A549 (cell line): Measurements from ENCODE around the gene ABCG8.

Source experiments
- BCL3 ChIP-seq: fragments of >200 bp; sonication (Bioruptor Twin); formaldehyde crosslinking; IDR thresholded peaks from 3 replicates; pipeline ENCODE4 v1.6.1; 2016
- CEBPB ChIP-seq, 2 experiments: fragments of >200 bp in 1 of 2; sonication (Bioruptor Twin) in 1 of 2; formaldehyde crosslinking in 1 of 2; IDR thresholded peaks; 2 replicates each; pipeline ENCODE4 v1.6.1; 2012 to 2016
- CTCF ChIP-seq: fragments of >200 bp; sonication (Bioruptor Twin); formaldehyde crosslinking; IDR thresholded peaks from 3 replicates; pipeline ENCODE4 v1.5.1; 2016
- EP300 ChIP-seq, 2 experiments: fragments of >200 bp; sonication (Bioruptor Twin); formaldehyde crosslinking; IDR thresholded peaks; 2 replicates in 1 of 2; 3 replicates in 1 of 2; pipeline ENCODE4 v1.6.1; 2016 to 2017
- HEYL ChIP-seq: fragments of 250-450 bp; sonication (Bioruptor Pico); IDR thresholded peaks from 2 replicates; pipeline ENCODE4 v1.8.0; 2021; ENCODE audit warnings: mild to moderate bottlenecking, moderate library complexity
- MAX ChIP-seq: IDR thresholded peaks from 2 replicates; pipeline ENCODE4 v1.6.1; 2012
- POLR2A ChIP-seq: IDR thresholded peaks from 2 replicates; pipeline ENCODE4 v1.6.1; 2012; ENCODE audit warnings: mild to moderate bottlenecking, low read length
- RAD21 ChIP-seq, 2 experiments: fragments of >200 bp in 1 of 2; sonication (Bioruptor Twin) in 1 of 2; formaldehyde crosslinking in 1 of 2; IDR thresholded peaks in 1 of 2; conservative IDR thresholded peaks in 1 of 2; 2 replicates in 1 of 2; 3 replicates in 1 of 2; pipeline ENCODE4 v1.6.1; 2012 to 2018; ENCODE audit warnings: inconsistent platforms in 1 of 2
- RARB ChIP-seq: fragments of 250-450 bp; sonication (Bioruptor Pico); IDR thresholded peaks from 2 replicates; pipeline ENCODE4 v1.8.0; 2021; ENCODE audit warnings: mild to moderate bottlenecking, moderate library complexity
- RCOR1 ChIP-seq: fragments of 150-350 bp; IDR thresholded peaks from 2 replicates; pipeline ENCODE4 v1.6.1; 2014; ENCODE audit warnings: antibody characterized with exemption, low read length, low read depth
- REST ChIP-seq: fragments of 200-600 bp; sonication (generic); IDR thresholded peaks from 2 replicates; pipeline ENCODE4 v1.6.1; 2016; ENCODE audit warnings: antibody characterized with exemption, mild to moderate bottlenecking, moderate library complexity
- SMC3 ChIP-seq: fragments of >200 bp; sonication (Bioruptor Twin); formaldehyde crosslinking; IDR thresholded peaks from 3 replicates; pipeline ENCODE4 v1.6.1; 2018; ENCODE audit warnings: inconsistent platforms
- USF2 ChIP-seq: fragments of 450-650 bp; IDR thresholded peaks from 2 replicates; pipeline ENCODE4 v1.6.1; 2014; ENCODE audit warnings: antibody characterized with exemption

GRCh38 chr2:43831543-43832294 is 7.1 kb upstream of the ABCG8 start:
- no peak for TF ChIP-seq BCL3
- no peak for TF ChIP-seq USF2
- no peak for TF ChIP-seq RARB (CRISPR knock-in tag)
- no peak for TF ChIP-seq POLR2A
- no peak for TF ChIP-seq CTCF
- no peak for TF ChIP-seq REST
- TF ChIP-seq EP300 (IDR thresholded peaks at IDR 0.05) = no peak
- TF ChIP-seq SMC3 = no peak
- TF ChIP-seq MAX = no peak
- no peak for TF ChIP-seq CEBPB (IDR thresholded peaks at IDR 0.05)
- no peak for TF ChIP-seq RAD21 (conservative IDR thresholded peaks at IDR 0.05 in 1 of 2, IDR thresholded peaks at IDR 0.05 in 1 of 2)
- TF ChIP-seq HEYL (CRISPR knock-in tag) = no peak
- TF ChIP-seq RCOR1 = no peak
